HG03103 (cell line): ENCODE data around the gene WRAP53.

Source experiments
- ATAC-seq: cut with Tn5 transposase; IDR thresholded peaks from one replicate; pipeline ENCODE4 v1.9.1; 2021; ENCODE audit warnings: low read depth; ENCODE audit not compliant: unreplicated experiment

The WRAP53 gene

GRCh38 chr17:7707446-7707845, 19.2 kb downstream of the WRAP53 start:
- ATAC-seq, result no peak

- no peak for ATAC-seq
Measured at GRCh38 chr17:7707858-7708750, 19.8 kb downstream of the WRAP53 start.

- no peak for ATAC-seq
Measured at GRCh38 chr17:7709031-7709430, 20.8 kb downstream of the WRAP53 start.

GRCh38 chr17:7710301-7710700, 22.0 kb downstream of the WRAP53 start:
- ATAC-seq, result no peak

- ATAC-seq, result no peak
Measured at GRCh38 chr17:7711051-7711755, 22.9 kb downstream of the WRAP53 start.

- no peak for ATAC-seq
Measured at GRCh38 chr17:7712111-7712771, 24.0 kb downstream of the WRAP53 start.

GRCh38 chr17:7713782-7714181, 25.5 kb downstream of the WRAP53 start:
- no peak for ATAC-seq

GRCh38 chr17:7714721-7715594, 26.7 kb downstream of the WRAP53 start:
- no peak for ATAC-seq

GRCh38 chr17:7715936-7716886, 27.9 kb downstream of the WRAP53 start:
- ATAC-seq, result no peak

- no peak for ATAC-seq
Measured at GRCh38 chr17:7716901-7717755, 28.9 kb downstream of the WRAP53 start, which contains the start of gene DNAH2. DNAH2 (plus strand) TSS chr17:7717744; CDS start chr17:7719735, 1,991 bp downstream.

GRCh38 chr17:7717756-7718350, 29.6 kb downstream of the WRAP53 start:
- no peak for ATAC-seq

- ATAC-seq, result no peak
Measured at GRCh38 chr17:7719661-7720060, 31.4 kb downstream of the WRAP53 start.

- no peak for ATAC-seq
Measured at GRCh38 chr17:7720125-7720524, 31.8 kb downstream of the WRAP53 start.

GRCh38 chr17:7721612-7722011, 33.3 kb downstream of the WRAP53 start:
- no peak for ATAC-seq

- ATAC-seq, result no peak
Measured at GRCh38 chr17:7727886-7728285, 39.6 kb downstream of the WRAP53 start.

- no peak for ATAC-seq
Measured at GRCh38 chr17:7729816-7730215, 41.5 kb downstream of the WRAP53 start.

- no peak for ATAC-seq
Measured at GRCh38 chr17:7732981-7733539, 44.8 kb downstream of the WRAP53 start.

- ATAC-seq, result no peak
Measured at GRCh38 chr17:7737601-7738000, 49.3 kb downstream of the WRAP53 start.
